ENCODE data around the gene SMARCD3. TPM values are rescaled to one million over a fixed set of nuclear protein-coding genes. Genes with fewer than 3 reads are reported as not detected.

SMARCD3 gene
- total and polyA plus RNA-seq, 3 donors from 2014 or later, result 55.1 to 122 (median 94.0) TPM

- WGBS, 2 donors, result 78 to 85% methylated on average over 4 of the region's 4 CpGs
- no peaks in the 10 kb centered on the region for H3K4me1 ChIP-seq
Measured at GRCh38 chr7:151290355-151290760, 41.9 kb upstream of the SMARCD3 start.

GRCh38 chr7:151289891-151290290 is 41.4 kb upstream of the SMARCD3 start:
- H3K27me3 ChIP-seq, result no peaks in the 10 kb centered on the region
- H3K9me3 ChIP-seq, result no peaks in the 10 kb centered on the region
- no peak for DNase-seq
- H3K4me1 ChIP-seq, result no peaks in the 10 kb centered on the region
- no peak overlapping the region for H3K27ac ChIP-seq
- intact Hi-C loops (cut with DNase I; ENCODE audit: low total_unique reads), result no loop called here
- WGBS, 2 donors, result 84 to 87% methylated on average over 2 of the region's 2 CpGs
- no peak for TF ChIP-seq POLR2A (IDR thresholded peaks at IDR 0.05)
- TF ChIP-seq CTCF (IDR thresholded peaks at IDR 0.05), result no peak
- no peak overlapping the region for H3K4me3 ChIP-seq
- H3K36me3 ChIP-seq (ENCODE audit: low read depth, missing control alignments), result no peaks in the 10 kb centered on the region

More at GRCh38 chr7:151290355-151290760, 41.9 kb upstream of the SMARCD3 start:
- Histone ChIP-seq H3K4me3 (no peak overlapping the region), H3K27ac (no peak overlapping the region), H3K36me3 (ENCODE audit: low read depth, missing control alignments) (no peaks in the 10 kb centered on the region), H3K27me3 (no peaks in the 10 kb centered on the region), H3K9me3 (no peaks in the 10 kb centered on the region)
- no peak for DNase-seq
- intact Hi-C loops (cut with DNase I; ENCODE audit: low total_unique reads), result no loop called here
- TF ChIP-seq POLR2A (IDR thresholded peaks at IDR 0.05) (no peak), CTCF (IDR thresholded peaks at IDR 0.05) (no peak)

GRCh38 chr7:151286148-151286547 is 37.7 kb upstream of the SMARCD3 start:
- H3K27me3 ChIP-seq, result no peaks in the 10 kb centered on the region
- intact Hi-C loops (cut with DNase I; ENCODE audit: low total_unique reads), result no loop called here
- H3K27ac ChIP-seq, result no peak overlapping the region
- TF ChIP-seq CTCF (IDR thresholded peaks at IDR 0.05), result no peak
- no peak for TF ChIP-seq POLR2A (IDR thresholded peaks at IDR 0.05)
- H3K9me3 ChIP-seq, result no peaks in the 10 kb centered on the region
- H3K36me3 ChIP-seq (ENCODE audit: low read depth, missing control alignments), result no peaks in the 10 kb centered on the region
- no peaks in the 10 kb centered on the region for H3K4me1 ChIP-seq
- WGBS, 2 donors, result 59 to 66% methylated on average over 2 of the region's 2 CpGs
- no peak overlapping the region for H3K4me3 ChIP-seq
- no peak for DNase-seq

- no peak overlapping the region for H3K27ac ChIP-seq
- no peaks in the 10 kb centered on the region for H3K27me3 ChIP-seq
- TF ChIP-seq POLR2A (IDR thresholded peaks at IDR 0.05), result no peak
- TF ChIP-seq CTCF (IDR thresholded peaks at IDR 0.05), result no peak
- no peak for DNase-seq
- no peaks in the 10 kb centered on the region for H3K36me3 ChIP-seq (ENCODE audit: low read depth, missing control alignments)
- intact Hi-C loops (cut with DNase I; ENCODE audit: low total_unique reads), result no loop called here
- no peaks in the 10 kb centered on the region for H3K4me1 ChIP-seq
- H3K9me3 ChIP-seq, result no peaks in the 10 kb centered on the region
- H3K4me3 ChIP-seq, result no peak overlapping the region
- 89 to 97% methylated on average over 2 of the region's 2 CpGs for WGBS, 2 donors
Measured at GRCh38 chr7:151283302-151283701, 34.8 kb upstream of the SMARCD3 start.

- H3K4me1 ChIP-seq, result peaks cover 7% of the 10 kb centered on the region
- WGBS, 2 donors, result 84 to 87% methylated on average over 8 of the region's 8 CpGs
- no peaks in the 10 kb centered on the region for H3K9me3 ChIP-seq
- H3K36me3 ChIP-seq (ENCODE audit: low read depth, missing control alignments), result no peaks in the 10 kb centered on the region
- TF ChIP-seq POLR2A (IDR thresholded peaks at IDR 0.05) (no peak), CTCF (IDR thresholded peaks at IDR 0.05) (no peak)
- no peak overlapping the region for H3K4me3 ChIP-seq
- no peak overlapping the region for H3K27ac ChIP-seq
- DNase-seq, result no peak
- intact Hi-C loops (cut with DNase I; ENCODE audit: low total_unique reads), result no loop called here
- no peaks in the 10 kb centered on the region for H3K27me3 ChIP-seq
Measured at GRCh38 chr7:151282111-151282510, 33.6 kb upstream of the SMARCD3 start.

Measured in testis (tissue), 3 donors.